Measurements from ENCODE around the gene C11orf68.
"Not testable (repeated sequence)": the region's sequence is repeated elsewhere in the genome, so short reads cannot be mapped to it uniquely, and the experiment has no call there.

Gene C11orf68

GRCh38 chr11:65894034-65894591 lies 24.7 kb downstream of the C11orf68 start:
- H3K4me1 Mint-ChIP-seq (ENCODE audit: low read depth): peaks cover 53% of the 10 kb centered on the region
- peak overlapping the region; percentile 84 for H3K27ac Mint-ChIP-seq
- peaks cover 2% of the 10 kb centered on the region for H3K36me3 Mint-ChIP-seq (ENCODE audit: low read depth)
- no peaks in the 10 kb centered on the region for H3K9me3 Mint-ChIP-seq
- no peaks in the 10 kb centered on the region for H3K27me3 Mint-ChIP-seq (ENCODE audit: low read depth)
- peak overlapping the region; percentile 65 for H3K4me3 Mint-ChIP-seq

DNA sequence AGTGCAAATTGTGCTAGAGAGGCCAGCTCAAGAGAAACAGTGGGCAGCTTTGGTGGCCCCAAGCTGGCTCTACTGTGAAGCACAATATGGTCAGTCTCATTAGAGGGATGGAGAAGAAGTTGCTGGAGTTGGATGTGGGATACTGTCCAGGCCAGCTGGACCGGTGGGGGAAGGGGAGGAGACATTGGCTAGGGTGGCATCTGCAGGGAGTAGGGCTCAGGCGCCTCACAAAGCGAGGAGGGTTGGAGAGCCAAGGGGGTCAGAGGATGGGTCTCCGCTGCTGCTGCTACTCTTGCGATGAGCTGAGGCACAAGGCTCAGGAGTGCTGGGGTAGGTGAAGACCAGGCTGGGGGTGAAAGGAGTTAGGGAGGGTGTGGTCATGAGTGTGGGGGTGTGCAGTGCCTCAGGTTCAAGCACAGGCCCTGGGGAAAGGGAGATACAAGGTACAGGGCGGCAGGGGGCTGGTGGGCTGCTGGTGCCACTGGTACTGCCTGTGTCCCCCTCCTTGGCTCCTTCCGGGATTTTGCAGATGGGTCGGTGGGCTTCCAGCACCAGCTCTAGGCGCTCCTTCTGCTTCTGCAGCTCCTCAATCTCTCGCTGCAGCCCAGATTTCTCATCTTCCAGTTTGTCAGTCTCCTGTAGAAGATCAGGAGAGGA lies 26.1 kb downstream of the C11orf68 start:
- H3K27me3 Mint-ChIP-seq (ENCODE audit: low read depth): no peaks in the 10 kb centered on the region
- no peaks in the 10 kb centered on the region for H3K9me3 Mint-ChIP-seq
- H3K36me3 Mint-ChIP-seq (ENCODE audit: low read depth): peaks cover 4% of the 10 kb centered on the region
- H3K27ac Mint-ChIP-seq: peak overlapping the region; percentile 84
- H3K4me1 Mint-ChIP-seq (ENCODE audit: low read depth): peaks cover 57% of the 10 kb centered on the region
- H3K4me3 Mint-ChIP-seq: peak overlapping the region; percentile 65

DNA sequence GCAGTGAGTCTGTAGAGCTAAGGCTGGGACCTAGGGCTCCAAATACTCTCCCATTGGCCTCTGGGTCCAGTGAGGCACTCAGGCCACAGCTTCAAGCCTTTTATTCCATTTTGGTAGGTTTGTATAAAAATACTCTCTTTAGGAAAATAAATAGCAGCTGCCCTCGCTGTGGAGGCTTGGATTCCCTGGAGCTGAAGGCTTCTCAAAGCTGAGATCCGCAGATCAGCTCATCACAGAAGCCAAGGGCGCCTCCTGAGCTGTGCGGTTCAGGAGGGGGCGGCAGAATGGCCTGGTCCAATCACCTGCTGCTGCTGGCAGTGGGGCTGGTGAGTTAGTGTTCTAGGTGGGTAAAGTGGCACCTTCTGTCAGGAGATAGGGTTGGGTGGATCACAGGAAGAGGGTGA lies 26.7 kb downstream of the C11orf68 start:
- peaks cover 57% of the 10 kb centered on the region for H3K4me1 Mint-ChIP-seq (ENCODE audit: low read depth)
- H3K4me3 Mint-ChIP-seq: peak overlapping the region; percentile 65
- H3K9me3 Mint-ChIP-seq; H3K27me3 Mint-ChIP-seq (ENCODE audit: low read depth); H3K36me3 Mint-ChIP-seq (ENCODE audit: low read depth): not testable (repeated sequence)
- peak overlapping the region; percentile 76 for H3K27ac Mint-ChIP-seq

GRCh38 chr11:65891219-65892136 lies 27.4 kb downstream of the C11orf68 start:
- Mint-ChIP-seq H3K4me3 (peak overlapping the region; percentile 73), H3K4me1 (ENCODE audit: low read depth) (peaks cover 58% of the 10 kb centered on the region), H3K9me3 (no peaks in the 10 kb centered on the region), H3K36me3 (ENCODE audit: low read depth) (peaks cover 8% of the 10 kb centered on the region), H3K27ac (peak overlapping the region; percentile 76), H3K27me3 (ENCODE audit: low read depth) (no peaks in the 10 kb centered on the region)

DNA sequence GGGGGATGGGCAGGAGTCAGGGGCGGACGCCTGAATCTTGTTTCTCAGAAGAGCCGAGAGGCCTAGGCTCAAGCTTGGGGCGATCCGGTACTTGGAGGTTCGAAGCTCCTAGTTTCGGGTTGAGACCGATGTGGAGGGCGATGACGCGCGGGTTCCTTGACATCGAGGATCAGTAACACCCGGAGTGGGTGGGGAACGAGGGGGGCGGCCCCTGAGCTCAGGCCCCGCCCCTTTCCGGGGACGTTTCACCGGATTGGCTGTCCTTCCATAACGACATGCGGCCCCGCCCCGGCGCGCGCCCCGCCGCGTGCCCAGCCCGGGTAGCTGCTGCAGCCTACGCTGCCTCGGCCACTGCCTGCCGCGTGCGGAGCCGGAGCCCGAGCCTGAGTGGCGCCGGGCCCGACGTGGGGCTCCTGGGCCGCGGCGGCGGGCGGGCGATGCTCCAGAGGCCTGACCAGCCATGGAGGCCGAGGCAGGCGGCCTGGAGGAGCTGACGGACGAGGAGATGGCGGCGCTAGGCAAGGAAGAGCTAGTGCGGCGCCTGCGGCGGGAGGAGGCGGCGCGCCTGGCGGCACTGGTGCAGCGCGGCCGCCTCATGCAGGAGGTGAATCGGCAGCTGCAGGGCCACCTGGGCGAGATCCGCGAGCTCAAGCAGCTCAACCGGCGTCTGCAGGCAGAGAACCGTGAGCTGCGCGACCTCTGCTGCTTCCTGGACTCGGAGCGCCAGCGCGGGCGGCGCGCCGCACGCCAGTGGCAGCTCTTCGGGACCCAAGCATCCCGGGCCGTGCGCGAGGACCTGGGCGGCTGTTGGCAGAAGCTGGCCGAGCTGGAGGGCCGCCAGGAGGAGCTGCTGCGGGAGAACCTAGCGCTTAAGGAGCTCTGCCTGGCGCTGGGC lies 28.3 kb downstream of the C11orf68 start, which contains the start of gene CCDC85B:
Gene CCDC85B, plus strand, starts transcription at position 350 of the 895 bp plus-strand sequence. Its CDS starts 111 bp downstream, at position 461.
- no peaks in the 10 kb centered on the region for H3K9me3 Mint-ChIP-seq
- peak within 1 kb of the TSS; percentile 97 for H3K27ac Mint-ChIP-seq
- peak within 1 kb of the TSS; percentile 92 for H3K4me3 Mint-ChIP-seq
- H3K36me3 Mint-ChIP-seq (ENCODE audit: low read depth): peaks cover 9% of the 10 kb centered on the region
- H3K27me3 Mint-ChIP-seq (ENCODE audit: low read depth): no peaks in the 10 kb centered on the region
- H3K4me1 Mint-ChIP-seq (ENCODE audit: low read depth): peaks cover 56% of the 10 kb centered on the region

GRCh38 chr11:65888163-65888814 lies 30.6 kb downstream of the C11orf68 start, which contains the start of gene FIBP:
FIBP (minus strand) TSS chr11:65888471; CDS start chr11:65888418, 53 bp downstream.
- Mint-ChIP-seq H3K4me3 (peak within 1 kb of the TSS; percentile 92), H3K4me1 (ENCODE audit: low read depth) (peaks cover 60% of the 10 kb centered on the region)

DNA sequence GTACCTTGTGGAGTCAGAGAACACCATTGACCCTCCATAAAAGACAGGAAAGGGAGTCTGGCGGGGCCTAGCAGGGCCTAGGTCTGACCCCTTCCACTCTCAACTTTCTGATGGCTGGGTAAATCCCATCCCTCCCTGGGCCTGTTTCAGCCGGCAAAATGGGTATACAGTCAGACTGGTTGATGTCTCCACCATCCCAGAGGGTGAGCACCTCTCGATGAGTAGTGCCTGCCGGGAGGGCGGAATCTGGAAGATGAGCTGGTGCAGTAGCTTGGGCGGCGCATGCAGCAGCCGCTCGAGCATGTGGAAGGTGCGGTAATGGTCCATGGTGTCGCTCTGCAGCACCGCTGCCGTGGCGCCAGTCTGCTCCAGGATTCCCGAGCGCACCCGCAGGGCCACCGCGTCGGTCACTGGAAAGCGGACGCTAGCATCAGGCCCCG lies 31.1 kb downstream of the C11orf68 start:
- no peaks in the 10 kb centered on the region for H3K9me3 Mint-ChIP-seq
- peak overlapping the region; percentile 97 for H3K27ac Mint-ChIP-seq
- H3K4me1 Mint-ChIP-seq (ENCODE audit: low read depth): peaks cover 54% of the 10 kb centered on the region
- no peaks in the 10 kb centered on the region for H3K27me3 Mint-ChIP-seq (ENCODE audit: low read depth)
- peaks cover 23% of the 10 kb centered on the region for H3K36me3 Mint-ChIP-seq (ENCODE audit: low read depth)
- H3K4me3 Mint-ChIP-seq: peak overlapping the region; percentile 92

More at GRCh38 chr11:65888163-65888814, 30.6 kb downstream of the C11orf68 start, which contains the start of gene FIBP:
- H3K36me3 Mint-ChIP-seq (ENCODE audit: low read depth): peaks cover 23% of the 10 kb centered on the region
- H3K27ac Mint-ChIP-seq: peak within 1 kb of the TSS; percentile 97
- H3K27me3 Mint-ChIP-seq (ENCODE audit: low read depth): no peaks in the 10 kb centered on the region
- no peaks in the 10 kb centered on the region for H3K9me3 Mint-ChIP-seq

DNA sequence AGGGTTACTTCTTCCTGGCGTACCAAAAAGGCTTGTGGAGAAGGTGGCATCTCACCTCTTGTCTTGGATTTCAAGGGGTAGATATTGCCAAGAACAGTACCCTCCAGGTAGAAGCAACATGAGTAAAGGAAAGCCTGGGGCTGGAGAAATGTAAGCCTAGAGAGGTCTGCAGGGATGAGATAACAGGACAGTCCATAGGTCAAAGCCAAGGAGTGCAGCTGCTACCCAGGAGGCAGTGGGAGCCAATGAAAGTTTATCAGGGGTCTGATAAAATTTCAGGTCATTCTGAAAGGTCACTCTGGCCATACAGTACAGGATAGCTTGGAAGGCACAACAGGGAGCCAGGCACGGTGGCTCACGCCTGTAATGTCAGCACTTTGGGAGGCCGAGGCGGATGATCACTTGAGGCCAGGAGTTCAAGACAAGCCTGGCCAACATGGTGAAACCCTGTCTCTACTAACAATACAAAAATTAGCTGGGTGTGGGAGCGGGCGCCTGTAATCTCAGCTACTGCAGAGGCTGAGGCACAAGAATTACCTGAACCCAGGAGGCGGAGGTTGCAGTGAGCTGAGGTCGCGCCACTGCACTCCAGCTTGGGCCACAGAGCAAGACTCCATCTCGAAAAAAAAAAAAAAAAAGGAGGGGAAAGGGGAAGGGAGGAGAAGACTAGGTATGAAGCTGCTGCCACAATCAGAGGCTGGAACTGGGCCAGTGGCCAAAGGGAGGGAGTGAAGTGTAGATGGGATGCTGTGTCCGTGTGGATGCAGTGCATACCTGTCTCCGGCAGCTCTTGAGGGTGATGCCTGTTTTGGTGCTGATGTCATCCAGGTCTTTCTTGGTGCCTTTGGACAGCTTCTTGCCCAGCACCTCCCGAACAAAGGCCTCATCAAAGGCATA lies 31.8 kb downstream of the C11orf68 start:
- Mint-ChIP-seq H3K27ac (peak overlapping the region; percentile 45), H3K4me1 (ENCODE audit: low read depth) (peaks cover 48% of the 10 kb centered on the region), H3K36me3 (ENCODE audit: low read depth) (peaks cover 23% of the 10 kb centered on the region), H3K4me3 (peak overlapping the region; percentile 92), H3K27me3 (ENCODE audit: low read depth) (no peaks in the 10 kb centered on the region), H3K9me3 (no peaks in the 10 kb centered on the region)

DNA sequence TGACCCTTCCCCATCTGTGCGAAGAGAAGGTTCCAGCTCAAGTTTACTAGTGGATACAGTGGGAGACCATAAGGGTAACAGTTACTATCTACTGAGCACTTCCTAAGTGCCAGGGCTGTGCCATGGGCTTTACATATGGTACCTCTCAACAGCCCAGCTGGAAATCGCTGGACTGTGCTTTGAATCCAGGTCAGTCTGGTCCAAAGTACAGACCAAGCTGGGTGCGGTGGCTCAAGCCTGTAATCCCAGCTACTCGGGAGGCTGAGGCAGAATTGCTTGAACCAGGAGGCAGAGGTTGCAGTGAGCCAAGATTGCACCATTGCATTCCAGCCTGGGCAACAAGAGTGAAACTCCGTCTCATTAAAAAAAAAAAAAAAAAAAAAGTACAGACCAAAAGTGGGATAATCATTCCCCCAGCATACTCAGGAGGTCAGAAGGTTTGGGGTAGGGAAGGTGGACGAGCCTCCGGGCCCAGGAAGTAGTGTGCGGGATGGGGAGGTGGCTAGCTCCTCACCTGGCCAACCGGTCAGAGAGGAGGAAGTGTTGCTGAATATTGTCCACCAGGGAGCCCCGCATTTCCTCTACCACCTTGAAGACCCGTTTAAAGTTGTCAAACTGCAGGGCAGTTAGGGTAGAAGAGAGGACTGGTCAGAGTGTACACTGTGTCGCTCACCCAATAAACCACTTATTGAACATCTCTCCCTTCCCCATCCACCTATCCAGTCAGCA lies 32.9 kb downstream of the C11orf68 start:
- Mint-ChIP-seq H3K27me3 (ENCODE audit: low read depth) (no peaks in the 10 kb centered on the region), H3K4me1 (ENCODE audit: low read depth) (peaks cover 46% of the 10 kb centered on the region), H3K9me3 (no peaks in the 10 kb centered on the region), H3K27ac (no peak overlapping the region), H3K4me3 (peak overlapping the region; percentile 92), H3K36me3 (ENCODE audit: low read depth) (peaks cover 23% of the 10 kb centered on the region)

GRCh38 chr11:65885231-65885630 lies 33.6 kb downstream of the C11orf68 start:
- peaks cover 23% of the 10 kb centered on the region for H3K36me3 Mint-ChIP-seq (ENCODE audit: low read depth)
- H3K4me3 Mint-ChIP-seq: no peak overlapping the region
- H3K9me3 Mint-ChIP-seq: no peaks in the 10 kb centered on the region
- peaks cover 52% of the 10 kb centered on the region for H3K4me1 Mint-ChIP-seq (ENCODE audit: low read depth)
- no peaks in the 10 kb centered on the region for H3K27me3 Mint-ChIP-seq (ENCODE audit: low read depth)
- H3K27ac Mint-ChIP-seq: no peak overlapping the region

- Mint-ChIP-seq H3K27ac (peak overlapping the region; percentile 65), H3K36me3 (ENCODE audit: low read depth) (peaks cover 23% of the 10 kb centered on the region)
These were observed 34.2 kb downstream of the C11orf68 start for GRCh38 chr11:65884716-65885092.

More at GRCh38 chr11:65884716-65885092, 34.2 kb downstream of the C11orf68 start:
- Mint-ChIP-seq H3K4me3 (peak overlapping the region; percentile 46), H3K27me3 (ENCODE audit: low read depth) (no peaks in the 10 kb centered on the region), H3K9me3 (no peaks in the 10 kb centered on the region), H3K4me1 (ENCODE audit: low read depth) (peaks cover 46% of the 10 kb centered on the region)

Data from T-helper 1 cell treated with Interleukin-12 subunit alpha and Interleukin-12 subunit beta and Interleukin-4 antibody, amounts not matched to agents 30 μg/mL and 1 μg/mL, for 36 hours (primary cell).